Neural cell (in vitro differentiated cells): ENCODE measurements around the gene ADISSP. TPM values are rescaled to one million over a fixed set of nuclear protein-coding genes. Genes with fewer than 3 reads are reported as not detected.

Source experiments
- H2AFZ ChIP-seq: fragments of 200-600, 300-800 bp; sonication (generic), shearing (Covaris generic); 2 replicates; pipeline ENCODE4 v1.6.0; 2014; ENCODE audit warnings: low read depth, mild to moderate bottlenecking, antibody characterized with exemption, low read length, moderate library complexity
- H3F3A ChIP-seq: fragments of 200-600 bp; shearing (Covaris generic); 2 replicates; pipeline ENCODE4 v1.6.1; 2016; ENCODE audit warnings: mild to moderate bottlenecking, moderate library complexity, mixed read lengths, antibody characterized with exemption, low read length; ENCODE audit not compliant: insufficient read depth, poor library complexity, severe bottlenecking
- H3K27ac ChIP-seq: fragments of 200-600, 300-800 bp; sonication (generic), shearing (Covaris generic); 2 replicates; pipeline ENCODE4 v1.5.1; 2014; ENCODE audit warnings: mild to moderate bottlenecking, low read length, moderate library complexity
- H3K27me3 ChIP-seq: fragments of 300-800, 200-600 bp; sonication (generic), shearing (Covaris generic); 2 replicates; pipeline ENCODE4 v1.6.0; 2014; ENCODE audit warnings: mild to moderate bottlenecking, low read depth, low read length, moderate library complexity; ENCODE audit not compliant: insufficient read depth
- H3K36me3 ChIP-seq: fragments of 300-800, 200-600 bp; sonication (generic), shearing (Covaris generic); 2 replicates; pipeline ENCODE4 v1.5.1; 2014; ENCODE audit warnings: mild to moderate bottlenecking, antibody characterized with exemption, low read length, moderate library complexity; ENCODE audit not compliant: insufficient read depth
- H3K4me2 ChIP-seq: fragments of 300-800, 200-600 bp; sonication (generic), shearing (Covaris generic); 2 replicates; pipeline ENCODE4 v1.6.0; 2014; ENCODE audit warnings: mild to moderate bottlenecking, low read length
- H3K4me3 ChIP-seq: fragments of 300-800, 200-600 bp; sonication (generic), shearing (Covaris generic); 2 replicates; pipeline ENCODE4 v1.5.1; 2014; ENCODE audit warnings: mild to moderate bottlenecking, low read length, moderate library complexity
- H3K79me2 ChIP-seq: fragments of 200-600 bp; shearing (Covaris generic); replicated peaks from 2 replicates; pipeline ENCODE4 v1.6.0; 2014; ENCODE audit warnings: mild to moderate bottlenecking, low read length, moderate library complexity; ENCODE audit not compliant: insufficient read depth
- H3K9ac ChIP-seq: fragments of 300-800, 200-600 bp; sonication (generic), shearing (Covaris generic); 2 replicates; pipeline ENCODE4 v1.6.1; 2016; ENCODE audit warnings: mild to moderate bottlenecking, low read length, mixed read lengths
- H3K9me2 ChIP-seq: fragments of 200-600 bp; shearing (Covaris generic); 2 replicates; pipeline ENCODE4 v1.6.1; 2016; ENCODE audit warnings: mild to moderate bottlenecking, low read length, mixed read lengths; ENCODE audit not compliant: insufficient read depth
- H3K9me3 ChIP-seq: fragments of 200-600, 300-800 bp; sonication (generic), shearing (Covaris generic); 2 replicates; pipeline ENCODE4 v1.6.1; 2016; ENCODE audit warnings: mild to moderate bottlenecking, mixed run types, low read length, moderate library complexity, mixed read lengths
- H4K20me1 ChIP-seq: fragments of 200-600 bp; shearing (Covaris generic); 2 replicates; pipeline ENCODE4 v1.6.1; 2016; ENCODE audit warnings: mild to moderate bottlenecking, mixed run types; ENCODE audit not compliant: insufficient read depth
- EP300 ChIP-seq: fragments of 450-650 bp; conservative IDR thresholded peaks from 2 replicates; pipeline ENCODE4 v1.6.1; 2014; ENCODE audit warnings: antibody characterized with exemption, mild to moderate bottlenecking, moderate library complexity; ENCODE audit not compliant: poor library complexity, severe bottlenecking
- EZH2 ChIP-seq: fragments of 200-600, 300-800 bp; shearing (Covaris generic), sonication (generic); IDR thresholded peaks from 2 replicates; pipeline ENCODE4 v1.6.1; 2014; ENCODE audit warnings: antibody characterized with exemption, low read length, borderline replicate concordance, mild to moderate bottlenecking; ENCODE audit not compliant: insufficient read depth, poor library complexity, severe bottlenecking
- MXI1 ChIP-seq: fragments of 450-650 bp; conservative IDR thresholded peaks from 2 replicates; pipeline ENCODE4 v1.6.1; 2014; ENCODE audit warnings: antibody characterized with exemption, mild to moderate bottlenecking; ENCODE audit not compliant: poor library complexity, severe bottlenecking
- POLR2AphosphoS5 ChIP-seq: IDR thresholded peaks from 2 replicates; pipeline ENCODE4 v1.6.1; 2012
- RAD21 ChIP-seq: fragments of 450-650 bp; conservative IDR thresholded peaks from 2 replicates; pipeline ENCODE4 v1.6.1; 2014; ENCODE audit warnings: antibody characterized with exemption, mild to moderate bottlenecking, moderate library complexity
- SMC3 ChIP-seq: fragments of 450-650 bp; conservative IDR thresholded peaks from 2 replicates; pipeline ENCODE4 v1.6.1; 2014; ENCODE audit warnings: antibody characterized with exemption, mild to moderate bottlenecking, moderate library complexity; ENCODE audit not compliant: poor library complexity
- TAF1 ChIP-seq: IDR thresholded peaks from 2 replicates; pipeline ENCODE4 v1.6.1; 2012; ENCODE audit warnings: low read depth
- polyA plus RNA-seq: library from polyadenylated mRNA; depleted of rRNA; stranded (reverse); fragments of >200 nt; gene quantifications from 2 replicates; pipeline ENCODE4 v1.2.3, GENCODE V29; 2014
- TF ChIP-seq, protein P1 (sequence below): IDR thresholded peaks from 2 replicates; pipeline ENCODE4 v1.6.1; 2012; ENCODE audit warnings: borderline replicate concordance
- TF ChIP-seq, protein P2 (sequence below): fragments of 450-650 bp; IDR thresholded peaks from 2 replicates; pipeline ENCODE4 v1.5.1; 2014; ENCODE audit warnings: antibody characterized with exemption, mild to moderate bottlenecking, moderate library complexity; ENCODE audit not compliant: poor library complexity, severe bottlenecking

Gene ADISSP
- polyA plus RNA-seq, 1 donor from 2014 or later = 39.8 TPM

DNA sequence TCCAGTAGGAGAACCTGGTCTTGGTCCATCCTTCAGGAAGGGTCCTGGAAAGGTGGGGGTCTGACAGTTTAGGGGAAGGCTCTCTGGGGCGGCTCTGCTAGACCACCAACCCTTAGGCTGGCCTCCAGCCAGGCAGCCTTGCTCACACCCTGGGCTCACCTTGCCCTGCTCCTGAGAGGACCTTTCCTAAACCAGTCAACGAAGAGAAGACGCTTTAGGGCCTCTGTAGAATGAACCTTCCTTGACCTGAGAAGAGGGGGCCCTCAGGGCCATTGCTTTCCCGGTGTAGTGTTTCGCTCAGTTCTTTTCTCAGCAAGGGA lies 29.6 kb upstream of the ADISSP start:
- Histone ChIP-seq H3K27me3 (no peaks in the 10 kb centered on the region), H3K4me2 (no peak overlapping the region), H4K20me1 (no peaks in the 10 kb centered on the region), H3K27ac (no peak overlapping the region), H3K4me3 (no peak overlapping the region), H3K9me2 (no peaks in the 10 kb centered on the region), H3K79me2 (no peaks in the 10 kb centered on the region), H3K36me3 (no peaks in the 10 kb centered on the region), H2AFZ (no peak overlapping the region), H3K9ac (no peak overlapping the region), H3K9me3 (no peaks in the 10 kb centered on the region), H3F3A (no peaks in the 10 kb centered on the region)
- TF ChIP-seq SMC3 = no peak
- no peak for TF ChIP-seq EP300
- TF ChIP-seq RAD21 = no peak
- TF ChIP-seq POLR2AphosphoS5 = no peak
- no peak for TF ChIP-seq TAF1
- TF ChIP-seq EZH2 = no peak
- TF ChIP-seq, protein P1, sequence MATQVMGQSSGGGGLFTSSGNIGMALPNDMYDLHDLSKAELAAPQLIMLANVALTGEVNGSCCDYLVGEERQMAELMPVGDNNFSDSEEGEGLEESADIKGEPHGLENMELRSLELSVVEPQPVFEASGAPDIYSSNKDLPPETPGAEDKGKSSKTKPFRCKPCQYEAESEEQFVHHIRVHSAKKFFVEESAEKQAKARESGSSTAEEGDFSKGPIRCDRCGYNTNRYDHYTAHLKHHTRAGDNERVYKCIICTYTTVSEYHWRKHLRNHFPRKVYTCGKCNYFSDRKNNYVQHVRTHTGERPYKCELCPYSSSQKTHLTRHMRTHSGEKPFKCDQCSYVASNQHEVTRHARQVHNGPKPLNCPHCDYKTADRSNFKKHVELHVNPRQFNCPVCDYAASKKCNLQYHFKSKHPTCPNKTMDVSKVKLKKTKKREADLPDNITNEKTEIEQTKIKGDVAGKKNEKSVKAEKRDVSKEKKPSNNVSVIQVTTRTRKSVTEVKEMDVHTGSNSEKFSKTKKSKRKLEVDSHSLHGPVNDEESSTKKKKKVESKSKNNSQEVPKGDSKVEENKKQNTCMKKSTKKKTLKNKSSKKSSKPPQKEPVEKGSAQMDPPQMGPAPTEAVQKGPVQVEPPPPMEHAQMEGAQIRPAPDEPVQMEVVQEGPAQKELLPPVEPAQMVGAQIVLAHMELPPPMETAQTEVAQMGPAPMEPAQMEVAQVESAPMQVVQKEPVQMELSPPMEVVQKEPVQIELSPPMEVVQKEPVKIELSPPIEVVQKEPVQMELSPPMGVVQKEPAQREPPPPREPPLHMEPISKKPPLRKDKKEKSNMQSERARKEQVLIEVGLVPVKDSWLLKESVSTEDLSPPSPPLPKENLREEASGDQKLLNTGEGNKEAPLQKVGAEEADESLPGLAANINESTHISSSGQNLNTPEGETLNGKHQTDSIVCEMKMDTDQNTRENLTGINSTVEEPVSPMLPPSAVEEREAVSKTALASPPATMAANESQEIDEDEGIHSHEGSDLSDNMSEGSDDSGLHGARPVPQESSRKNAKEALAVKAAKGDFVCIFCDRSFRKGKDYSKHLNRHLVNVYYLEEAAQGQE = no peak
- no peak for TF ChIP-seq MXI1
- TF ChIP-seq, protein P2, sequence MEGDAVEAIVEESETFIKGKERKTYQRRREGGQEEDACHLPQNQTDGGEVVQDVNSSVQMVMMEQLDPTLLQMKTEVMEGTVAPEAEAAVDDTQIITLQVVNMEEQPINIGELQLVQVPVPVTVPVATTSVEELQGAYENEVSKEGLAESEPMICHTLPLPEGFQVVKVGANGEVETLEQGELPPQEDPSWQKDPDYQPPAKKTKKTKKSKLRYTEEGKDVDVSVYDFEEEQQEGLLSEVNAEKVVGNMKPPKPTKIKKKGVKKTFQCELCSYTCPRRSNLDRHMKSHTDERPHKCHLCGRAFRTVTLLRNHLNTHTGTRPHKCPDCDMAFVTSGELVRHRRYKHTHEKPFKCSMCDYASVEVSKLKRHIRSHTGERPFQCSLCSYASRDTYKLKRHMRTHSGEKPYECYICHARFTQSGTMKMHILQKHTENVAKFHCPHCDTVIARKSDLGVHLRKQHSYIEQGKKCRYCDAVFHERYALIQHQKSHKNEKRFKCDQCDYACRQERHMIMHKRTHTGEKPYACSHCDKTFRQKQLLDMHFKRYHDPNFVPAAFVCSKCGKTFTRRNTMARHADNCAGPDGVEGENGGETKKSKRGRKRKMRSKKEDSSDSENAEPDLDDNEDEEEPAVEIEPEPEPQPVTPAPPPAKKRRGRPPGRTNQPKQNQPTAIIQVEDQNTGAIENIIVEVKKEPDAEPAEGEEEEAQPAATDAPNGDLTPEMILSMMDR = no peak

DNA sequence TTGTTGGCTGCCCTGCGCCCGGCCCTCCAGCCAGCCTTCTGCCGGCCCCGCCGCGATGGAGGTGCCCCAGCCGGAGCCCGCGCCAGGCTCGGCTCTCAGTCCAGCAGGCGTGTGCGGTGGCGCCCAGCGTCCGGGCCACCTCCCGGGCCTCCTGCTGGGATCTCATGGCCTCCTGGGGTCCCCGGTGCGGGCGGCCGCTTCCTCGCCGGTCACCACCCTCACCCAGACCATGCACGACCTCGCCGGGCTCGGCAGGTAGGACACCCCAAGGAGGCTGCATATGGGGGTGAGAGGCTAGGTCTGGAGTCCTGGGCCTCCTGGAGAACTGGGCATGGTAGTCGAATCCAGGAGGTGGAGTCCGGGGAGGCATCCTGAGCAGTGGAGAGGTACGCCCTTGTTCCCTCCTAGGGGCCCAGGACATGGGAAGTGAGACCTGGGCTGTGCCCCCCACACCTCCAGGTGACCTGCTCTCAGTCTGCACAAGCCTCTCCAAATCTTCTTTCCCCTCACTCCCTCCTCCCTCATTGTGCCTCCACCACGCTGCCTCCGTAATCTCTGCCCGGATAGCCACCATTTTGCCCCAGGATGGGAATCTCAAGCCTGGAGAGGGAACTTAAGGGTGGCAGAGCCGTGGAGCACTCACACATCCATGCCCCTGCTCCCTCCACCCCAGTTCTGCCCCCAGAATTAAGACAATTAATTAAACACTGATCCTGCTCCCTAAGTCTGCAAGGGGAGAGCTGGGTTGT lies 29.1 kb upstream of the ADISSP start:
- Histone ChIP-seq H2AFZ (no peak overlapping the region), H3K4me2 (no peak overlapping the region), H3F3A (no peaks in the 10 kb centered on the region), H3K4me3 (peak overlapping the region; percentile 79), H4K20me1 (no peaks in the 10 kb centered on the region), H3K9me2 (no peaks in the 10 kb centered on the region), H3K9me3 (no peaks in the 10 kb centered on the region), H3K9ac (no peak overlapping the region), H3K27me3 (no peaks in the 10 kb centered on the region), H3K79me2 (no peaks in the 10 kb centered on the region), H3K27ac (no peak overlapping the region), H3K36me3 (no peaks in the 10 kb centered on the region)
- TF ChIP-seq EP300 (no peak), SMC3 (no peak), POLR2AphosphoS5 (no peak), RAD21 (no peak), MXI1 (no peak), TAF1 (no peak), EZH2 (no peak)
- TF ChIP-seq, protein P2 = no peak
- TF ChIP-seq, protein P1 = no peak
